CD14-positive monocyte (primary cell): Measurements from ENCODE around the gene NEK10. TPM values are rescaled to one million over a fixed set of nuclear protein-coding genes. Genes with fewer than 3 reads are reported as not detected.

Experiments used
- DNase-seq, 3 donors: peaks; one replicate each; pipeline ENCODE4 v3.0.0-alpha.2; 2011 to 2022
- H2AFZ ChIP-seq: 2 replicates; pipeline ENCODE4 v1.6.0; 2012; ENCODE audit warnings: mild to moderate bottlenecking, low read depth, low read length, inconsistent platforms; ENCODE audit not compliant: insufficient read depth, poor library complexity, severe bottlenecking
- H3K27ac ChIP-seq, 2 donors: 1 replicate in 1 of 2; 2 replicates in 1 of 2; pipeline ENCODE4 v1.5.1; 2012 to 2013; ENCODE audit warnings: low read length in 2 of 2, control low read depth in 1 of 2, inconsistent platforms in 1 of 2, low read depth in 1 of 2, mild to moderate bottlenecking in 1 of 2
- H3K27me3 ChIP-seq, 2 donors: one replicate each; pipeline versions ENCODE4 v1.6.0 to v1.6.1; 2011 to 2013; ENCODE audit warnings: low read length in 2 of 2; ENCODE audit not compliant: control insufficient read depth in 2 of 2, insufficient read depth in 2 of 2
- H3K36me3 ChIP-seq, 2 donors: replicated peaks in 1 of 2; 1 replicate in 1 of 2; 2 replicates in 1 of 2; pipeline versions ENCODE4 v1.5.1 to v1.6.1; 2012 to 2013; ENCODE audit warnings: low read length in 2 of 2, control low read depth in 1 of 2, inconsistent platforms in 1 of 2, mild to moderate bottlenecking in 1 of 2; ENCODE audit not compliant: insufficient read depth in 2 of 2, control insufficient read depth in 1 of 2
- H3K4me1 ChIP-seq, 2 donors: 1 replicate in 1 of 2; 2 replicates in 1 of 2; pipeline versions ENCODE4 v1.5.1 to v1.6.1; 2012 to 2013; ENCODE audit warnings: low read length in 2 of 2, control low read depth in 1 of 2, inconsistent platforms in 1 of 2, mild to moderate bottlenecking in 1 of 2, moderate library complexity in 1 of 2; ENCODE audit not compliant: insufficient read depth in 2 of 2, control insufficient read depth in 1 of 2
- H3K4me2 ChIP-seq: replicated peaks from 2 replicates; pipeline ENCODE3; 2012; ENCODE audit warnings: low read length, moderate library complexity, mild to moderate bottlenecking; ENCODE audit not compliant: poor library complexity, severe bottlenecking; ENCODE audit errors: extremely low read depth
- H3K4me3 ChIP-seq, 3 experiments: fragments of 200-600 bp in 1 of 3; sonication (generic) in 1 of 3; replicated peaks in 1 of 3; 1 replicate in 2 of 3; 2 replicates in 1 of 3; pipeline ENCODE4 v1.5.1; 2011 to 2013; ENCODE audit warnings: low read length in 3 of 3, mild to moderate bottlenecking in 3 of 3, control low read depth in 2 of 3, low read depth in 2 of 3, inconsistent platforms in 1 of 3, moderate library complexity in 1 of 3
- H3K79me2 ChIP-seq: 2 replicates; pipeline ENCODE4 v1.6.0; 2012; ENCODE audit warnings: mild to moderate bottlenecking, control low read depth, inconsistent platforms, low read length, moderate library complexity; ENCODE audit not compliant: insufficient read depth
- H3K9ac ChIP-seq: 2 replicates; pipeline ENCODE4 v1.6.0; 2017; ENCODE audit warnings: low read length, mild to moderate bottlenecking; ENCODE audit not compliant: insufficient read depth, poor library complexity, severe bottlenecking
- H3K9me3 ChIP-seq, 2 donors: replicated peaks in 1 of 2; 1 replicate in 1 of 2; 2 replicates in 1 of 2; pipeline versions ENCODE4 v1.5.1 to v1.6.1; 2012 to 2013; ENCODE audit warnings: low read length in 2 of 2, control low read depth in 1 of 2; ENCODE audit not compliant: control insufficient read depth in 1 of 2, insufficient read depth in 1 of 2
- H4K20me1 ChIP-seq: 2 replicates; pipeline ENCODE4 v1.6.0; 2012; ENCODE audit warnings: mild to moderate bottlenecking, low read length, control low read depth, moderate library complexity; ENCODE audit not compliant: insufficient read depth
- H3K27ac Mint-ChIP-seq, 7 donors: one replicate each; pipeline ENCODE4 v1.8.0; 2020; ENCODE audit warnings: mild to moderate bottlenecking in 7 of 7, mixed read lengths in 7 of 7, moderate library complexity in 6 of 7, inconsistent platforms in 2 of 7
- H3K27me3 Mint-ChIP-seq, 3 donors: one replicate each; pipeline ENCODE4 v1.8.0; 2021 to 2022; ENCODE audit warnings: low read depth in 3 of 3, mild to moderate bottlenecking in 3 of 3, mixed read lengths in 3 of 3, moderate library complexity in 3 of 3, inconsistent platforms in 1 of 3
- H3K36me3 Mint-ChIP-seq, 2 donors: one replicate each; pipeline ENCODE4 v1.8.0; 2020; ENCODE audit warnings: mixed read lengths in 2 of 2, inconsistent platforms in 1 of 2, mild to moderate bottlenecking in 1 of 2
- H3K4me1 Mint-ChIP-seq: one replicate; pipeline ENCODE4 v1.8.0; 2020; ENCODE audit warnings: mild to moderate bottlenecking, mixed read lengths
- H3K4me3 Mint-ChIP-seq, 2 donors: one replicate each; pipeline ENCODE4 v1.8.0; 2020; ENCODE audit warnings: mild to moderate bottlenecking in 2 of 2, mixed read lengths in 2 of 2, moderate library complexity in 1 of 2
- H3K9me3 Mint-ChIP-seq, 7 donors: one replicate each; pipeline ENCODE4 v1.8.0; 2020 to 2022; ENCODE audit warnings: mixed read lengths in 7 of 7, mild to moderate bottlenecking in 6 of 7, moderate library complexity in 6 of 7, inconsistent platforms in 2 of 7
- WGBS: methylation state at CpG from one replicate; pipeline ENCODE4 v1.1.5; 2013; ENCODE audit warnings: missing lambda C conversion rate; ENCODE audit not compliant: insufficient coverage; 5-methylcytosine and 5-hydroxymethylcytosine counted together
- intact Hi-C, 2 donors: fragments of 100-400 bp; cut with micrococcal nuclease; formaldehyde crosslinking; loops; one replicate each; pipeline versions ENCODE4 v1.15.0 to v1.15.1; 2023
- polyA plus RNA-seq, 3 donors: library from polyadenylated mRNA; depleted of rRNA in 1 of 3; unstranded in 2 of 3; stranded (reverse) in 1 of 3; fragments of 300-500 nt in 2 of 3; fragments of >200 nt in 1 of 3; fragmentation: Illumina TruSeq in 2 of 3; gene quantifications; 1 replicate in 2 of 3; 2 replicates in 1 of 3; pipeline ENCODE4 v1.2.3, GENCODE V29; 2012 to 2021
- TF ChIP-seq, protein P1 (sequence below): fragments of 200-600 bp; IDR thresholded peaks from one replicate; pipeline ENCODE4 v1.8.0; 2022; ENCODE audit warnings: antibody characterized with exemption, mild to moderate bottlenecking

The NEK10 gene
- polyA plus RNA-seq, 3 donors, result not detected

DNA sequence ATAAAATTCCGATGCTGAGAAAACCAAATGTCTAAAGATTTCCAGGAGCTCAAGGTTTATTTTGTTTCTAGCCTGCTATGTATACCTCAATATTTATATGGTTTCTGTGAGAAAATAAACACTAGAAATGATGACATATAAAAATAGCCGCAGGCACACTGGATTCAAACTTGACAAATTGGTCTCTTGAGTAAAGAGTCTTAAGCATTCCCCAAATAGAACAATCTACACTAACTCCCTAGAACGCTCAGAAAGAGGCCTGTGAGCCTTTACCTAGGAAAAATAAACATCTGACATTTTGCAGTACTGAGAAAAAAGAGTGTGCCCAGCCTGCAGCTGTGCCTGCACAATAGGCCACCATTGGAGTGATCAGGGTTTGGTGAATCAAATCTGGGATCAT is 75.2 kb downstream of the NEK10 start:
- H3K27ac Mint-ChIP-seq, result no peak overlapping the region
- Histone ChIP-seq H3K79me2 (no peaks in the 10 kb centered on the region), H3K27me3 (no peaks in the 10 kb centered on the region), H3K9ac (no peak overlapping the region), H3K4me1 (no peaks in the 10 kb centered on the region), H2AFZ (no peak overlapping the region), H3K27ac (no peak overlapping the region), H3K36me3 (no peaks in the 10 kb centered on the region), H4K20me1 (no peaks in the 10 kb centered on the region), H3K4me2 (no peak overlapping the region), H3K9me3 (peaks cover 1 to 5% of the 10 kb centered on the region in 2 donors), H3K4me3 (no peak overlapping the region)
- intact Hi-C loops, result no loop called here
- no peak for DNase-seq
- H3K4me1 Mint-ChIP-seq, result no peaks in the 10 kb centered on the region
- H3K4me3 Mint-ChIP-seq, result no peak overlapping the region
- H3K27me3 Mint-ChIP-seq, result peaks cover 0 to 2% (median 1%) of the 10 kb centered on the region in 3 donors
- TF ChIP-seq, protein P1, sequence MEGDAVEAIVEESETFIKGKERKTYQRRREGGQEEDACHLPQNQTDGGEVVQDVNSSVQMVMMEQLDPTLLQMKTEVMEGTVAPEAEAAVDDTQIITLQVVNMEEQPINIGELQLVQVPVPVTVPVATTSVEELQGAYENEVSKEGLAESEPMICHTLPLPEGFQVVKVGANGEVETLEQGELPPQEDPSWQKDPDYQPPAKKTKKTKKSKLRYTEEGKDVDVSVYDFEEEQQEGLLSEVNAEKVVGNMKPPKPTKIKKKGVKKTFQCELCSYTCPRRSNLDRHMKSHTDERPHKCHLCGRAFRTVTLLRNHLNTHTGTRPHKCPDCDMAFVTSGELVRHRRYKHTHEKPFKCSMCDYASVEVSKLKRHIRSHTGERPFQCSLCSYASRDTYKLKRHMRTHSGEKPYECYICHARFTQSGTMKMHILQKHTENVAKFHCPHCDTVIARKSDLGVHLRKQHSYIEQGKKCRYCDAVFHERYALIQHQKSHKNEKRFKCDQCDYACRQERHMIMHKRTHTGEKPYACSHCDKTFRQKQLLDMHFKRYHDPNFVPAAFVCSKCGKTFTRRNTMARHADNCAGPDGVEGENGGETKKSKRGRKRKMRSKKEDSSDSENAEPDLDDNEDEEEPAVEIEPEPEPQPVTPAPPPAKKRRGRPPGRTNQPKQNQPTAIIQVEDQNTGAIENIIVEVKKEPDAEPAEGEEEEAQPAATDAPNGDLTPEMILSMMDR, result no peak
- H3K36me3 Mint-ChIP-seq, result no peaks in the 10 kb centered on the region
- peaks cover 1 to 10% (median 7%) of the 10 kb centered on the region in 7 donors for H3K9me3 Mint-ChIP-seq
- WGBS, result no CpG with 5 or more reads among the region's 3 CpGs

DNA sequence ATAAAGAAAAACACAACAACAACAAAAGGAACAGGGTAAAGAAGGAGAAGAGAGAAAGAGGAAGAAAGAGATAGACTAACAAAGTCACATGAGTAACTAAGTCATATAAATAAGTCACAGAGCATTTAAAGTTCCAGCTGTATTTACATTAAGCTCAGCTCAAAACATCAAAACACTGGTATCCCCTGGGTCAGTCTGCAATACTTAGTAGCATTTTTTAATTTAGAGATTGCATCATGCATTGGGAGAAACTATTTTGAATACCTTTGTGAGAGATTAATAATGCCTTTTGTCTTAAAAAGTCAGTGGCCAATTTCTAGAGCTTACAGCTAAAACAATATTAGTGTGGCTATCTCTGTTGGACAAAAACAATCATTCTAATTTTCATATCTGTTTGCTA is 78.4 kb downstream of the NEK10 start:
- TF ChIP-seq, protein P1, result no peak
- Histone ChIP-seq H3K4me1 (no peaks in the 10 kb centered on the region), H3K4me2 (no peak overlapping the region), H2AFZ (no peak overlapping the region), H3K79me2 (no peaks in the 10 kb centered on the region), H3K4me3 (no peak overlapping the region), H3K36me3 (no peaks in the 10 kb centered on the region), H4K20me1 (no peaks in the 10 kb centered on the region), H3K27ac (no peak overlapping the region), H3K9ac (no peak overlapping the region), H3K9me3 (no peaks in the 10 kb centered on the region), H3K27me3 (no peaks in the 10 kb centered on the region)
- Mint-ChIP-seq H3K4me3 (no peak overlapping the region), H3K9me3 (peaks cover 0 to 10% (median 2%) of the 10 kb centered on the region in 7 donors), H3K27ac (no peak overlapping the region), H3K27me3 (peaks cover 0 to 2% (median 1%) of the 10 kb centered on the region in 3 donors), H3K36me3 (no peaks in the 10 kb centered on the region), H3K4me1 (no peaks in the 10 kb centered on the region)
- intact Hi-C loops, result no loop called here
- DNase-seq, result no peak
